ENCODE data around the gene SALL3. TPM values are rescaled to one million over a fixed set of nuclear protein-coding genes. Genes with fewer than 3 reads are reported as not detected.

The SALL3 gene
- total and polyA plus RNA-seq, 2 of the 4 experiments (the other 2 are of a cell fraction): not detected

DNA sequence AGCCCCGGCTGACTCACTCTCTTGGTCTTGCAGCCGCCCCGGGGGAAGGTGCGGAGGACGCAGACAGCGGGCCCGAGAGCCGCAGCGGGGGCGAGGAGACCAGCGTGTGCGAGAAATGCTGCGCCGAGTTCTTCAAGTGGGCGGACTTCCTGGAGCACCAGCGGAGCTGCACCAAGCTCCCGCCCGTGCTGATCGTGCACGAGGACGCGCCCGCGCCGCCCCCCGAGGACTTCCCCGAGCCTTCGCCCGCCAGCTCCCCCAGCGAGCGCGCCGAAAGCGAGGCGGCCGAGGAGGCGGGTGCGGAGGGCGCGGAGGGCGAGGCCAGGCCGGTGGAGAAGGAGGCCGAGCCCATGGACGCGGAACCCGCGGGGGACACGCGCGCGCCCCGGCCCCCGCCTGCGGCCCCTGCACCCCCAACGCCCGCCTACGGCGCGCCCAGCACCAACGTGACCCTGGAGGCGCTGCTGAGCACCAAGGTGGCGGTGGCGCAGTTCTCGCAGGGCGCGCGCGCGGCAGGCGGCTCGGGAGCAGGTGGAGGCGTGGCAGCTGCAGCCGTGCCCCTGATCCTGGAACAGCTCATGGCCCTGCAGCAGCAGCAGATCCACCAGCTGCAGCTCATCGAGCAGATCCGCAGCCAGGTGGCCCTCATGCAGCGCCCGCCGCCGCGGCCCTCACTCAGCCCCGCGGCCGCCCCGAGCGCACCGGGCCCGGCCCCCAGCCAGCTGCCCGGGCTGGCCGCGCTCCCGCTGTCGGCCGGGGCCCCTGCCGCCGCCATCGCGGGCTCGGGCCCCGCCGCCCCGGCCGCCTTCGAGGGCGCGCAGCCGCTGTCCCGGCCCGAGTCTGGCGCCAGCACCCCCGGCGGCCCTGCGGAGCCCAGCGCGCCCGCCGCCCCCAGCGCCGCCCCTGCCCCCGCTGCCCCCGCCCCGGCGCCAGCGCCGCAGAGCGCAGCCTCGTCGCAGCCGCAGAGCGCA, 12.7 kb downstream of the SALL3 start:
- Histone ChIP-seq H2AFZ (replicated peaks; ENCODE audit: low read length, poor library complexity) (no peak overlapping the region), H3K56ac (ENCODE audit: extremely low read depth, insufficient read depth, low read length) (no peak overlapping the region), H4K20me1 (ENCODE audit: insufficient read depth, low read length) (no peaks in the 10 kb centered on the region), H3K4me1 (ENCODE audit: control insufficient read depth, insufficient read depth, low read length) (no peaks in the 10 kb centered on the region), H3K4me3 (ENCODE audit: insufficient read depth, low read depth, low read length) (no peak overlapping the region), H4K91ac (ENCODE audit: insufficient read depth, low read depth, low read length) (no peak overlapping the region), H4K5ac (ENCODE audit: low read depth, low read length) (no peak overlapping the region), H3K4ac (ENCODE audit: low read depth, low read length) (no peak overlapping the region), H4K8ac (ENCODE audit: low read depth in 2 of 2, low read length in 2 of 2) (no peak overlapping the region), H2BK20ac (ENCODE audit: low read depth, low read length) (no peak overlapping the region), H3K18ac (ENCODE audit: low read depth, low read length) (no peak overlapping the region), H3K36me3 (ENCODE audit: control insufficient read depth, insufficient read depth, low read length) (no peaks in the 10 kb centered on the region), H2BK5ac (ENCODE audit: low read depth, low read length, poor library complexity, severe bottlenecking) (no peak overlapping the region), H3K27me3 (ENCODE audit: control insufficient read depth, insufficient read depth, low read length) (peaks cover 1% of the 10 kb centered on the region), H3K14ac (replicated peaks; ENCODE audit: low read depth, low read length) (no peak overlapping the region), H3K9ac (ENCODE audit: low read depth, low read length) (no peak overlapping the region), H2BK120ac (ENCODE audit: low read depth, low read length) (no peak overlapping the region), H3K23ac (ENCODE audit: low read depth, low read length) (no peak overlapping the region), H3K4me2 (ENCODE audit: low read depth, low read length) (no peak overlapping the region), H3K9me3 (ENCODE audit: control insufficient read depth, insufficient read depth, low read length) (peaks cover 19% of the 10 kb centered on the region; the same call in 1 of the 2 replicates), H2AK9ac (replicated peaks; ENCODE audit: low read depth, low read length, poor library complexity) (no peak overlapping the region), H3K79me1 (ENCODE audit: low read depth in 1 of 2, low read length in 2 of 2) (no peaks in the 10 kb centered on the region), H3K9me1 (ENCODE audit: insufficient read depth, low read length) (no peaks in the 10 kb centered on the region), H2AK5ac (ENCODE audit: low read depth, low read length) (no peak overlapping the region), H3K27ac (ENCODE audit: insufficient read depth, low read length) (no peak overlapping the region), H2BK15ac (ENCODE audit: low read depth, low read length) (no peak overlapping the region)
- intact Hi-C loops (cut with micrococcal nuclease) (no loop called here), in situ Hi-C loops (cut with MboI; ENCODE audit: low sequenced_read_pairs) (no loop called here), dilution Hi-C loops (cut with HindIII; ENCODE audit: low sequenced_read_pairs, unreplicated experiment) (no loop called here)
- BruUV-seq (replicated peaks): no TSS peak
- ChIA-PET CTCF (no interaction called here), POLR2A (ENCODE audit: unreplicated experiment) (no interaction called here)
- DNase-seq: no peak
- 91% methylated on average over 38 of the region's 129 CpGs; no CpG with 5 or more reads in 1 of the 2 experiments for WGBS, 2 experiments (ENCODE audit: extremely low coverage in 2 of 2, insufficient read length in 1 of 2)
- ATAC-seq (ENCODE audit: low read depth): no peak
- TF ChIP-seq FOS (IDR thresholded peaks at IDR 0.05; ENCODE audit: low read depth, low read length) (no peak), RFX5 (IDR thresholded peaks at IDR 0.05; ENCODE audit: low read depth, low read length) (no peak), BHLHE40 (IDR thresholded peaks at IDR 0.05; ENCODE audit: low read depth, low read length) (no peak), CEBPB (IDR thresholded peaks at IDR 0.05; ENCODE audit: low read depth, low read length) (no peak), POLR2A (IDR thresholded peaks at IDR 0.05; ENCODE audit: low read depth, low read length) (no peak), MAZ (IDR thresholded peaks at IDR 0.05; ENCODE audit: borderline replicate concordance, low read depth, low read length) (no peak), RCOR1 (IDR thresholded peaks at IDR 0.05; ENCODE audit: insufficient replicate concordance, low read length) (no peak), NFE2L2 (IDR thresholded peaks at IDR 0.05; ENCODE audit: low read depth, low read length) (no peak), MAFK (IDR thresholded peaks at IDR 0.05; ENCODE audit: low read depth, low read length) (no peak), CHD1 (IDR thresholded peaks at IDR 0.05; ENCODE audit: low read depth, low read length) (no peak), RAD21 (IDR thresholded peaks at IDR 0.05; ENCODE audit: low read length) (no peak), SMC3 (IDR thresholded peaks at IDR 0.05; ENCODE audit: low read depth, low read length) (no peak)
- TF ChIP-seq, protein P1, sequence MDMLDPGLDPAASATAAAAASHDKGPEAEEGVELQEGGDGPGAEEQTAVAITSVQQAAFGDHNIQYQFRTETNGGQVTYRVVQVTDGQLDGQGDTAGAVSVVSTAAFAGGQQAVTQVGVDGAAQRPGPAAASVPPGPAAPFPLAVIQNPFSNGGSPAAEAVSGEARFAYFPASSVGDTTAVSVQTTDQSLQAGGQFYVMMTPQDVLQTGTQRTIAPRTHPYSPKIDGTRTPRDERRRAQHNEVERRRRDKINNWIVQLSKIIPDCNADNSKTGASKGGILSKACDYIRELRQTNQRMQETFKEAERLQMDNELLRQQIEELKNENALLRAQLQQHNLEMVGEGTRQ (IDR thresholded peaks at IDR 0.05; ENCODE audit: low read depth, low read length): no peak
- TF ChIP-seq, protein P2, sequence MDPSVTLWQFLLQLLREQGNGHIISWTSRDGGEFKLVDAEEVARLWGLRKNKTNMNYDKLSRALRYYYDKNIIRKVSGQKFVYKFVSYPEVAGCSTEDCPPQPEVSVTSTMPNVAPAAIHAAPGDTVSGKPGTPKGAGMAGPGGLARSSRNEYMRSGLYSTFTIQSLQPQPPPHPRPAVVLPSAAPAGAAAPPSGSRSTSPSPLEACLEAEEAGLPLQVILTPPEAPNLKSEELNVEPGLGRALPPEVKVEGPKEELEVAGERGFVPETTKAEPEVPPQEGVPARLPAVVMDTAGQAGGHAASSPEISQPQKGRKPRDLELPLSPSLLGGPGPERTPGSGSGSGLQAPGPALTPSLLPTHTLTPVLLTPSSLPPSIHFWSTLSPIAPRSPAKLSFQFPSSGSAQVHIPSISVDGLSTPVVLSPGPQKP (IDR thresholded peaks at IDR 0.05; ENCODE audit: borderline replicate concordance, low read depth, low read length): no peak
- TF ChIP-seq, protein P3, sequence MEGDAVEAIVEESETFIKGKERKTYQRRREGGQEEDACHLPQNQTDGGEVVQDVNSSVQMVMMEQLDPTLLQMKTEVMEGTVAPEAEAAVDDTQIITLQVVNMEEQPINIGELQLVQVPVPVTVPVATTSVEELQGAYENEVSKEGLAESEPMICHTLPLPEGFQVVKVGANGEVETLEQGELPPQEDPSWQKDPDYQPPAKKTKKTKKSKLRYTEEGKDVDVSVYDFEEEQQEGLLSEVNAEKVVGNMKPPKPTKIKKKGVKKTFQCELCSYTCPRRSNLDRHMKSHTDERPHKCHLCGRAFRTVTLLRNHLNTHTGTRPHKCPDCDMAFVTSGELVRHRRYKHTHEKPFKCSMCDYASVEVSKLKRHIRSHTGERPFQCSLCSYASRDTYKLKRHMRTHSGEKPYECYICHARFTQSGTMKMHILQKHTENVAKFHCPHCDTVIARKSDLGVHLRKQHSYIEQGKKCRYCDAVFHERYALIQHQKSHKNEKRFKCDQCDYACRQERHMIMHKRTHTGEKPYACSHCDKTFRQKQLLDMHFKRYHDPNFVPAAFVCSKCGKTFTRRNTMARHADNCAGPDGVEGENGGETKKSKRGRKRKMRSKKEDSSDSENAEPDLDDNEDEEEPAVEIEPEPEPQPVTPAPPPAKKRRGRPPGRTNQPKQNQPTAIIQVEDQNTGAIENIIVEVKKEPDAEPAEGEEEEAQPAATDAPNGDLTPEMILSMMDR (conservative IDR thresholded peaks at IDR 0.05; ENCODE audit: low read depth, low read length): no peak
